ENCODE measurements around the gene NGDN.

DNA sequence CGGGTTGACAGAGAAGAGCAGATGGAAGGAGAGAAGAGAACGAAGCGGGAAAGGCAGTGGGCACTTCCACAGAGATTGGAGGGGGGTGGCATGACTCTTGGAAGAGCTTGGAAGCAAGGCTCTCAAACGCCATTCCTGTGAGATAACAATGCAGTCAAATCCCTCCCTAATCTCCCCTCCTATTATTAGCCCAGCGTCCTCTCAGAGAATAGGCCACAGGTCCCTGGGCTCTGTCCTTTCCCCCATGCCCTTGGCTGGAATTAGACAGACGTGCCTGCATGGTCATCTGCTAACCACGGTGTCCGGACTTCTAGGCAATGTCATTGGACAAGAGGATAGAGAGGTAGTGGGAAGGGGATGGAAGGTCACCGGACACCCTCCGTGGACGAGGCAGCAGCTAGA, 26.1 kb upstream of the NGDN start:
- TF ChIP-seq POLR2A (IDR thresholded peaks at IDR 0.05; ENCODE audit: low read length) (no peak), GATA1 (IDR thresholded peaks at IDR 0.05; ENCODE audit: low read depth, low read length) (no peak)
